Dermis microvascular lymphatic vessel endothelial cell (primary cell): Measurements from ENCODE around the gene LINC01488. TPM values are rescaled to one million over a fixed set of nuclear protein-coding genes. Genes with fewer than 3 reads are reported as not detected.

Source experiments
- DNase-seq, 2 donors: peaks; one replicate each; pipeline versions ENCODE4 v3.0.0 to v3.0.0-alpha.2; 2010; ENCODE audit warnings: low read depth in 2 of 2
- total RNA-seq: library from RNA; depleted of rRNA; stranded (reverse); fragments of >200 nt; gene quantifications from 2 replicates; pipeline ENCODE4 v1.2.1, GENCODE V29; 2014

LINC01488 gene
- total RNA-seq, 1 donor from 2014 or later: under 0.01 TPM

GRCh38 chr11:69509846-69510390 is 28.5 kb downstream of the LINC01488 start:
- no peak for DNase-seq

- no peak for DNase-seq
These were observed 29.3 kb downstream of the LINC01488 start for GRCh38 chr11:69510471-69511357.

GRCh38 chr11:69511358-69512055 is 30.0 kb downstream of the LINC01488 start:
- DNase-seq: peak in 1 of 2 donors; percentile 20

DNA sequence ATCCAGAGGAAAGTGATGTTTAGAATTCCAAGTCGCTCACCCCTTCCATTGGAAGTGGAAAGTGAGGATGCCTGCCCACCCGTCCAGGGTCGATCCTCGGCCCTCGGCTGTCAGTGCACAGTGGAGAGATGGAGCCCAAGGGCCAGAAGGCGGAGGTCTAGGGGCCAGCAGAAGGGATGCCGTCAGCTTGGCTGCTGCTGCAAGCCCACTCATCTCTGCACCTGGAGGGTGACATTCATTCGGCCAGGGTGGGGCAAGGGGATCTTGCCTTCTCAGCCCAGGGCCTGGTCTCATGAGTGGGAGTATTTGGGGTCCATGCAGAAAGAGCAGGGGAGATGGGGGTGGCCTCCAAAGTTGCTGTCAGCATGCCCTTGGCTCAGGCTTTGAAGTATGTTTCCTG is 30.7 kb downstream of the LINC01488 start:
- DNase-seq: no peak

- no peak for DNase-seq
These were observed 31.3 kb downstream of the LINC01488 start for GRCh38 chr11:69512790-69513189.

- DNase-seq: no peak
These were observed 31.7 kb downstream of the LINC01488 start for GRCh38 chr11:69513196-69513595.

- DNase-seq: no peak
These were observed 32.3 kb downstream of the LINC01488 start for GRCh38 chr11:69513663-69514224.

DNA sequence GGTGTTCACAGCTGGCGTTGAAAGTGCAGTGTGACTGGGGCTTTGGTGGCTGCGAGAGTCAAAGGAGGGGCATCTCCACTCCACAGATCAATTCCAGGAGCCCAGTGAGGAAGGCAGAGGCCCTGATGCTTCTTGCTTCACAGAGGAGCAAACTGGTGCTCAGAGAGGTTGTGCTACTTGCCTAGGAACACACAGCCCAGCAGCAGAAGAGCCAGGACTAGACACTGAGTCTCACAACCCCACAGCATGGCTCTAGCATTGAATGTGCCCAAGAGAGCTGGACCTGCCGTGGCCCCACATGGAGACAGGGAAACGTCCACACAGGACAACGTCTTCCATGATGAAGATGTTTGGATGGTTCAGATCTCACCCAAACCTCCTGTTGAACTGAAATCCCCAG is 33.3 kb downstream of the LINC01488 start:
- no peak for DNase-seq

GRCh38 chr11:69515271-69516245 is 34.1 kb downstream of the LINC01488 start:
- DNase-seq: no peak

DNA sequence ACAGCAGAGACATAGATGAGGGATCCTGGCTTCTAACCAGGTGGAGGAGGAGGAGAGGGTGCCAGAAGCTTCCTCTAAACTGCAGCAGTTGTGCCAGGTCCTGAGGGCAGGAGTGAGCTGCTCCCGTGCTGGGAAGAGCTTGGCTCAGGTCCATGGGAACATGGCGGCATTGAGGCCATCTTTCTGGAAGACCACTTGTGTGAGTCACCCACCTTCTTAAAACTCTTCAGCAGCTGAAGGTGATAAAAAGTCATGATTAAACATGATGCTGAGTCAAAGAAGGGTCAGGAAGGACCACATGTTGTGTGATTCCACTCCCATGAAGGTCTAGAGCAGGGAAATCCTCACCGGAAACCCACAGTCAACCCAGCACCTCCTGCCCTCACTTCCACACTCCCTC is 35.1 kb downstream of the LINC01488 start:
- DNase-seq: no peak

DNA sequence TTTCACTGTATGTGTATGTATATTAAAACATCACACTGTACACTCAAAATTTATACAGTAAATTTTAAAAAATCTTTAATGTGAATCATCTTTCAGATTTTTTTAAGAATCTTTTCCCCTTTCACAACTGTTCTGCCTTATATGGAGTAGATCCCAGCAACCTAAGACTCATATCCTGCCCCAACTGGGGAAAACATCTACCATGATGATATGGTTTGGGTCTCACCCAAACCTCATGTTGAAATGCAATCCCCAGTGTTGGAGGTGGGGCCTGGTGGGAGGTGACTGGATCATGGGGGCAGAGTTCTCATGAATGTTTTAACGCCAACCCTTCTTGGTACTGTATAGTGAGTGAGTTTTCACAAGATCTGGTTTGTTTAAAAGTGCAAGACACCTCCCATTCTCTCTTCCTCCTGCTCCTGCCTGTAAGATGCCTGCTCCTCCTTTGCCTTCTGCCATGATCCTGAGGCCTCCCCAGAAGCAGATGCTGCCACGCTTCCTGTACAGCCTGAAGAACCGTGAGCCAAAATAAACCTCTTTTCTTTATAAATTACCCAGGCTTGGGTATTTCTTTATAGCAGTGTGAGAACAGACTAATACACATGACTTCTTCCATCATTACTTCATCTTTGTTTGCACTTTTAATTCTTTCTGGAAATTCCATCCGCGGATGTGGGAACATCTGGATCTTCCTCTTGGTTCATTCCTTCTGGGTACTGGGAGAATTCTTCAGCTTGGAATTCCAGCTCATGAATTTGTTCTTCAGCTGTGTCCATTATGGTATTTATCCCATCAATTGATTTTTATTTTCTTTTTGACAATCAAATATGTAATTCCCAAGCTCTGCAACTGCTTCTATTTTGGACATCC is 36.9 kb downstream of the LINC01488 start:
- DNase-seq: no peak

DNA sequence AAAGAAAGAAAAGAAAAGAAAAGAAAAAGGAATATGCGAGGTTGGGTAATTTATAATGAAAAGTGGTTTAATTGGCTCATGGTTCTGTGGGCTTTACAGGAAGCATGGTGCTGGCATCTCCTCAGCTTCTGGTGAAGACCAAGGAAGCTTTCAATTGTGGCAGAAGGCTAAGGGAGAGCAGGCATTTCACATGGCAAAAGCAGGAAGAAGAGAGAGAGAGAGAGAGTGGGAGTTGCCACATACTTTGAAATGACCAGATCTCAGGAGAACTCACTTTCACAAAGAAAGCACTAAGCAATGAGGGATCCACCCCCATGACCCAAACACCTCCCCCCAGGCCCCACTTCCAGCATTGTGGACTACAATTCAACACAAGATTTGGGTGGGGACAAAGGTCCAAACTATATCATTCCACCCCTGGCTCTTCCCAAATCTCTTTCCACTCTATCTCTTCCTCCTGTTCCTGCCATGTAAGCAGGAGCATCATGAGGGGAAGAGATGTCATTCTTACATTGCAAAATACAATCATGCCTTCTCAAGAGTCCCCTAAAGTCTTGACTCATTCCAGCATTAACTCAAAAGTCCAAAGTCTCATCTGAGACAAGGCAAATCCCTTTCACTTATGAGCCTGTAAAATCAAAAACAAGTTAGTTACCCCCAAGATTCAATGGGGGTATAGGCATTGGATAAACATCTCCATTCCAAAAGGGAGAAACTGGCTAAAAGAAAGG is 38.9 kb downstream of the LINC01488 start:
- no peak for DNase-seq

GRCh38 chr11:69521457-69521856 is 40.0 kb downstream of the LINC01488 start:
- DNase-seq: no peak

- DNase-seq: no peak
These were observed 42.0 kb downstream of the LINC01488 start for GRCh38 chr11:69523453-69523852.

DNA sequence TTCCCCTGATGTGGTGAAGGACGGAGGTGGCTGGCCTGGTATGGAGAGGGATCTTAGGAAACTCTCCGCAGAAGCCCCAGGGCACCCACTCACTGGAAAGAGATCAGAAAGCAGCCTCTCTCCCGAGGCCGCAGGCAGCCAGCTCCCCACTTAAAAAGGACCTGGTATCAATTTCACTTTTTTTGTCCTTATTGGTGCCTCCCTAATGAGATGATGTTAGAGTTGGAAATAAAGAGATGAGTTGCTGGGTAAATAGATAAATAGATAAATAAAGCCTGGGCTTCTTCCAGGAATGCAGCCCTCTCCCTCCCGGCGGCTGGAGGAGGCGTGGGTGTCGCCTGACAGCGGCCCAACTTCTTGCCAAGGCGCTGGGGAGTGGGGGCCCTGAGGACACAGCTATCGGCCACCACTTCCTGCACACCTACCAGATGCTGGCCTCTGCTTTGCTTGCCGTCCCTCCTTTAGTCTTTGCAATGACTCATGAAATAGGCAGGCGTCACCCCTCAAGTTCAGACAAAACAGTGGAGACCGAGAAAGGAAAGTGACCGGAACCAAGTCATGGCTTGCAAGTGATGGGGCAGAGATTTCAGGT is 42.9 kb downstream of the LINC01488 start:
- DNase-seq: no peak

GRCh38 chr11:69524991-69525411 is 43.5 kb downstream of the LINC01488 start:
- DNase-seq: no peak

GRCh38 chr11:69525516-69526452 is 44.3 kb downstream of the LINC01488 start:
- DNase-seq: no peak

DNA sequence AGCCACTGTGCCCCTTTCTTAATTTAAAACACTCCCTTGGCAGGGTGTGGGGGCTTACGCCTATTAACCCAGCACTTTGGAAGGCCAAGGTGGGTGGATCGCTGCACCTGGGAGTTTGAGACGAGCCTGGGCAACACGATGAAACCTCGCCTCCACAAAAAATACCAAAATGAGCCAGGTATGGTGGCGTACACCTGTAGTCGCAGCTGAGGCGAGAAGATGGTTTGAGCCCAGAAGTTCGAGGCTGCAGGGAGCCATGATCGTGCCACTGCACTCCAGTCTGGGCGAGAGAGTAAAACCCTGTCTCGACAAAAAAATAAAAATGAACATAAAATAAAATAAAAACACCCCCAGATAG is 45.0 kb downstream of the LINC01488 start:
- no peak for DNase-seq
